Left kidney (tissue), 2 donors: Measurements from ENCODE around the gene HOXD8. TPM values are rescaled to one million over a fixed set of nuclear protein-coding genes. Genes with fewer than 3 reads are reported as not detected.

Experiments used
- DNase-seq: peaks from one replicate; pipeline ENCODE4 v3.0.0-alpha.2; 2013
- polyA plus RNA-seq: library from polyadenylated mRNA; unstranded; fragments of 120-200 nt; gene quantifications from one replicate; pipeline ENCODE4 v1.2.1, GENCODE V29; 2013; ENCODE audit not compliant: insufficient read length

HOXD8 gene
- polyA plus RNA-seq, 1 donor = 170 TPM

DNA sequence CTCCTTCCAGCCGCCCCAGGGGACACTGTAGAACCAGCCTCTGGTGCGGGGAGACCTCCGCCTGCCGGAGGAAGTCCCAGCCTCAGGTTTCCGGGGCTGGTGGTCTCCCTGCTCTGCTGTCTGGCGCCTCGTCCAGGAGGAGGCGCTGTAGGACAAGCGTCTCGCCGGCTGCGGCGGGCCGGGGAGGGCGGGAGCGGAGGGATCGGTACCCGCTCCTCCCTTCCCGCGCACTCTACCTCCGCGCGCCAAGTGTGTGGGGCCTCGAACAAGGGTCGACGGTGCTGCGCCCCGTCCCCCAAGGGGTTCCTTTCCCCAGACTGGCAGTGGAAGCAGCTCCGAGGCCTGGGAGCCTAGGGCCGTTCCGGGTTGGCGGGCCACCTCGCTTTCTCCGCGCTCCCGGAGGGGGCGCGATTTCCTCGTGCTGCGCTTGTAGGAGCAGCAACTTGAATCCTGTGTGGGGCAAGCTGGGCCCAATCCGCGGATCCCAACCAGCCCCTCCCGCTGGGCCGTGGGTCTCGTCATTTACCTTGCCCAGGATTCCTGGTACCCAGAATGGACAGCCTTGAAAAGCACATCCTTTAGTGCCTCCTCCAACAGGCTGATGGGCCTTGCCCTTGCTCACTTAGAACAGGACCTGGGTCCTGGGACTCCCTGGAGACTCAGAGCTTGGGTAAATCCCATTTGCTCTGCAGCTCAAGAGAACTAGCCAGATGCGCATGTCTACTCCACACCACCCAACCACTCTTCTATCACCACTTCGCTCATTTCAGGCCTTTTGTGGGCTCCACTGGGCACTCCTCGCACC, 11.2 kb downstream of the HOXD8 start:
- no peak for DNase-seq

GRCh38 chr2:176142281-176142680, 12.8 kb downstream of the HOXD8 start:
- DNase-seq = no peak

DNA sequence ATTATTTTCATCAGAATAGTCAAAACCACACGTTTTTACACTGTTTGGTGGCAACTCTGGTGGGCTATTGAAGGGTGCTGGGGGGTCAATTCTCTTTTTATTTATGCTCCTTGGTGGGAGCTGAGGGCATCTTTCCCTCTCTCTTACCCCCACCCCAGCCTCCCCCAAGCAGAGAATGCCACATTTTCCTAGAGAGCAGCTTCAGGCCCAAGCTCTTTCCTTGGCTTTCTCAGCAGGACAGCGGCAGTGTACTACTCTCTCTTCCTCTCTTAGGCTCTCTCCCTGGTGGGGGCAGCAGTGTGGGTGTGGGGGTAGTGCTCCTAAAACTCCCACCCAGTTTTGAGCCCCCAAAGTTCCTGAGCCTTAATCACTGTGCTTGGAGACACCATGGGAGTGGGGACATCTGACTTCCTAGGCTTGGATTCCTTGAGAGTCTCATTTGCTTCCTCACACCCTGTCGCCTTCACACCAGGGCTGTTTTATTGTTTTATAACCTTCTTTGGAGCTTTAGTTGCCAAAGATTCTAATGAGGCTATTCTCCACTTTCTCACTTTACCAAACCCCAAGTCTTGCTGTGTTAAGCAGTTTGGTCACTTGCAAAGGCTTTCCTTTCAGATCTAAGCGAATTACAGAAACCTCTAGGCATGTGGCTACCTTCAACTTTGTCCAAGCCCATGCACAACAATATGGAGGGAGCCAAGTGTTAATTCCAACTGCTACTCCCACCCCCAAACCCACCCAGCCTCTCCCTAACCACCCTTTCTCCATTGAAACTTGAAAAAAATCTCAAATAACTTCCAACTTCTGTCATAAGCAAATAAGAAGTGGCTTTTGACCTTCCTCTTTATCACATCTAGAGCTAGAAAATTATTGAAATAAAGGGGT, 15.8 kb downstream of the HOXD8 start:
- no peak for DNase-seq

GRCh38 chr2:176146101-176146500, 16.6 kb downstream of the HOXD8 start:
- DNase-seq = no peak

GRCh38 chr2:176146645-176147044, 17.1 kb downstream of the HOXD8 start:
- DNase-seq = no peak

- no peak for DNase-seq
Observed at GRCh38 chr2:176147210-176147799, 17.8 kb downstream of the HOXD8 start.

DNA sequence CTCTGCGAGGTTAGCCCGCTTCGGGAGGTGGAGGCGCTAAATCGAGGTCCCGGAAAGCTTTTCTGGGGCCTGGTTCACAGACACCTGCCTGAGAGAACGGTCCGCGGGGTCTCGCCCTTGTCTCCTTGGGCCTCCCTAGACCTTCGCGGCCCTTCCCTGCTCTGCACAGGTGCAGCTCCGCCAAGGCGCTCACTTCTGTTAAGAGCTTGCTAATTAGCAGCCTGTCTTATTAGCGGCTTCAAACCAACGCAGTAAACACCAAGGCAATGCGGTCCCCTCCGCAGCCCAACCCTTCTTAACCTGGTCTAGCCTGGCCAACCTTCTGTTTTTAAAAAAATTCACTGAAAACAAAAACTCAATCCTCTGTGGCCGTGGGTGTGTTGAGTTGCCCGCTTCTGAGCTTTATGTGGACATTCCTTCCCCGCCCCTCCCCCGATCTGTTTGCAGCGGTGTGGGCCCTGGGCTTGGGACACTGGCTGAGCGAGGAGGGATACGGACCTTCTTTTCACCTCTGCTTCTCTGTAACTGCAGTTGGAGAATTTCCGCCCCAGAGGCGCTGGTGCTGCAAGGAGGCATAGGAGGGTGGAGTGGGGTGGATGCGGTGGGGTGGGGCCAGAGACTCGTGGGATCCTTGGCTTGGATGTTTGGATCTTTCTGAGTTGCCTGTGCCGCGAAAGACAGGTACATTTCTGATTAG, 18.4 kb downstream of the HOXD8 start:
- no peak for DNase-seq

- DNase-seq = no peak
Observed at GRCh38 chr2:176148751-176149421, 19.4 kb downstream of the HOXD8 start.

DNA sequence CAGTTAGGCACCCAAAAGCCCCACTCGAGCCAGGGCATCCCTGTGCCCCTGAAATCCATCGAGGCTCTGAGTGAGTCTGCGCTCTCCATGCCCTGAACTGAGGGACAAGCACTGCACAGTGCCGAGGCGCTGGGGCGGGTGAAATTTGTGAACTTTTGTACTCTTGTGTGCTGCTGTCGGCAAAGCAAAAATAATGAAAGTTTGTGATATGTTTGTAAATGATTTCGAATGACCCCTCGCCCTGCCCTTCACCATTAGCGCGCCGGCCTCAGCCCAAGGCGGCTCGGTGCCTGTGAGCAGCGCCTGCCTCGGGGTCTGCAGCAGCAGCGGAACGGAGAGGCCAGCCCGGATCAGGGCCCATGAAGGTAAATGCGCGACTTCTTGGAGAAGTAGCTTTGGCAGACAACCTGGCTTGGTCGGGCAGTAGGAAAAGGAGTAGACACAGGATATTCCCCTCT, 20.0 kb downstream of the HOXD8 start:
- no peak for DNase-seq

DNA sequence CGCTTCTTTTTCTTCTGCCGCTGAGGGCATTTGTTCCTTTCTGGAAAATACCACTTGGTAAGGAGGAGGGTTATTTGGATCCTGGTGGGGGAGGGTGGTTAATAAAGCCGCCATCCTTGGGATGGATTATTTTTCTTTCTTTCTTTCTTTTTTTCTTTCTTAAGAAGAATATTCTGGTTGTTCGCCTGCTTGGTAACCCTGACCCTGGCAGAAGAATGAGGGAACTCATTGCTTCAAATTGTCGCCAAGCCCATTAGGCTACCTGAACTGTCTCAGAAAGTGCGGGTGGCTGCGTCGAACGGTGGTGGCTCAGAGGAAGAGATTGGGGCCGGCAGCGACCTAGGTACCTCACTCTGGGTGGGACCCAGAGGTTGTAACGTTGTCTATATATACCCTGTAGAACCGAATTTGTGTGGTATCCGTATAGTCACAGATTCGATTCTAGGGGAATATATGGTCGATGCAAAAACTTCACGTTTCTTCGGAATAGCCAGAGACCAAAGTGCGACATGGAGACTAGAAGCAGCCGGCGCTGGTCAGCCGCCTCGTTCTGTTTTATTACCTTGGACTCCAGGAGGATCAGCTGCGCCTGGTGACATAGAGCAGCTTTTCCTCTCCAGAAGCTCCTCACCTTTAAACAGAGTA, 20.6 kb downstream of the HOXD8 start:
- DNase-seq = no peak

DNA sequence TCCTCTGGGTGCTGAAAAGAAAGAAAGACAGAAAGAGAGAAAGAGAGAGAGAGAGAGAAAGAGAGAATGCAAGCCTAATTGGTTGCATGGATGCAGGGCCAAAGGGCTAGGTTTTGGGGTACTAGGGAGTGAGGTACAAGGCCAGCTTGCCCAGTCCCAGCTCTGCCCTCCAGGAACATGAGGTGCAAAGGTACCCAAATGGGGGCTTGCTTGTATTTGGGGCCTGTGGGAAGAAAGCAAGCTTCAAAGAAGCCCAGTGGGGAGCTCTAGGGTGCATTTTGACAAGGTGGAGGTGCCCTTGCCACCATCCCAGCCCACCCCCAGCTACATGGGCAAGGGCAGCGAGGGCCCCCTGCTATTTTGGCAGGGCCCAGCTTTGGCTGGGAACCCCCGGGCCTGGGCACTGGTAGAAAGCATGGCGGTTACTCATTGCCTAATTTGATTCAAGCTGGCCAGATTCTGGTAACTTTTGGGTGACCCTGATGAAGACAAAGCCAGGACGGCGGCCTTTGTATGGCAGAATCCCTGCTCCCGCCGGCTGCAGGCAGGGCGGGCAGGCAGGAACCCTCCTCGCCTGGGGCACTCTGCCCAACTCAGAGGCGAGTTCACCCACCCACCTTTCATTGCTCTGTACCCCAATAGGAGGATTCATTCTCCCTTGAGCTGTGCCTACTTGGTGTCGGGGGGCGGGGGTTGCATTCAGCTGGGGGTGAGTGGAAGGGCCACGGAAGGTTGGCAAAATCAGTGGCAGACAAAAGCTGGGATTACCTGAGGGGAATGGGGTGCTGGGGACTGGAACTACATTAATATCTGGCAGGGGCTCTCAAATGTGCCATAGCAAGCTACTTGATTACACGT, 21.3 kb downstream of the HOXD8 start:
- DNase-seq = no peak

DNA sequence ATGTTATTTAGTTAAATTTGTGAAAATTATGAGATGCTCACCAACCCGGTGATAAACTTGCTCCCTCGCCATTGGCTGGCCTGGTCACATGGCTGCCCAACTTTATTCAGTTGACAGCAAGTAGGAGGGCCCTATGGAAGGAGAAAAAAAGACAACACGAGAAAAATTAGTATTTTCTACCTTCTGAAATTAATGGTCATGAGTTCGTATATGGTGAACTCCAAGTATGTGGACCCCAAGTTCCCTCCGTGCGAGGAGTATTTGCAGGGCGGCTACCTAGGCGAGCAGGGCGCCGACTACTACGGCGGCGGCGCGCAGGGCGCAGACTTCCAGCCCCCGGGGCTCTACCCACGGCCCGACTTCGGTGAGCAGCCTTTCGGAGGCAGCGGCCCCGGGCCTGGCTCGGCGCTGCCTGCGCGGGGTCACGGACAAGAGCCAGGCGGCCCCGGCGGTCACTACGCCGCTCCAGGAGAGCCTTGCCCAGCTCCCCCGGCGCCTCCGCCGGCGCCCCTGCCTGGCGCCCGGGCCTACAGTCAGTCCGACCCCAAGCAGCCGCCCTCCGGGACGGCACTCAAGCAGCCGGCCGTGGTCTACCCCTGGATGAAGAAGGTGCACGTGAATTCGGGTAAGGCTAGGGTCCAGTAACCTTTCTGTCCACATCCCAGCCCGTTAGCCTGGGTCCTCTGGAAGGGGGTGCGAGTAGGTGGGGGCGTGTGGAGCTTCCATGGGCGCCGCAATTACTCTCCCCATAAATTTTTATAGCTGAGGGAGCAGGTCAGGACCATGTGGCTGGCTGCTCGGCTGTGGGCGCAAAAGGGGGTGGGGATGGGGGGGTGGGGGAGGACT, 22.2 kb downstream of the HOXD8 start, which contains the start of gene HOXD4:
HOXD4 (plus strand) TSS at position 109 of the 846 bp plus-strand sequence; CDS start at position 193, 84 bp downstream.
- DNase-seq = no peak

DNA sequence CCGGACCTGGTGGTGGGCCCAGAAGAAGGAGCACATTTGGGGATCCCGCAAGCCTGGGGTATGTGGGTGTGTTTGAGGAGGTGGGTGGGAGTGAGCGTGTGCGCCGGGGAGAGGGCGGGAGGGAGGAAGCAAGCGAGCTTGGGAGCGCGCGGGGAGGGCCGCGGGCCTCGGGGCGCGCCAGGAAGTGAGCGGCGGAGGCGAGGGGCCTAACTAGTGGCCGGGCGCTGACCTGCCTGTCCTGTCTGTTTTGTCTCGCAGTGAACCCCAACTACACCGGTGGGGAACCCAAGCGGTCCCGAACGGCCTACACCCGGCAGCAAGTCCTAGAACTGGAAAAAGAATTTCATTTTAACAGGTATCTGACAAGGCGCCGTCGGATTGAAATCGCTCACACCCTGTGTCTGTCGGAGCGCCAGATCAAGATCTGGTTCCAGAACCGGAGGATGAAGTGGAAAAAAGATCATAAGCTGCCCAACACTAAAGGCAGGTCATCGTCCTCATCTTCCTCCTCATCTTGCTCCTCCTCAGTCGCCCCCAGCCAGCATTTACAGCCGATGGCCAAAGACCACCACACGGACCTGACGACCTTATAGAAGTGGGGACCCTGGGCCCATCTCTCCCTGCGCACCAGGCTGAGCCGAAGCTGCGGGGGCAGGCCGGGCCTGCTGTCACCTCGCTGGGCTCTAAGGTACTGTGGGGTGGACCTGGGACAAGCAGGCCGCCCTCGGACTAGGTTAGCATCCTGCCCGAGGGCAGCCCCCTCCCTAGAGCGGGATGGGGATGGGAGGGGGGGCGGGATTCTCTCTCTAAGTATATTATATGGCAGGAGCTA, 23.1 kb downstream of the HOXD8 start:
- no peak for DNase-seq

GRCh38 chr2:176154576-176155252, 25.2 kb downstream of the HOXD8 start:
- no peak for DNase-seq

- DNase-seq = no peak
Observed at GRCh38 chr2:176155356-176156044, 26.0 kb downstream of the HOXD8 start.

DNA sequence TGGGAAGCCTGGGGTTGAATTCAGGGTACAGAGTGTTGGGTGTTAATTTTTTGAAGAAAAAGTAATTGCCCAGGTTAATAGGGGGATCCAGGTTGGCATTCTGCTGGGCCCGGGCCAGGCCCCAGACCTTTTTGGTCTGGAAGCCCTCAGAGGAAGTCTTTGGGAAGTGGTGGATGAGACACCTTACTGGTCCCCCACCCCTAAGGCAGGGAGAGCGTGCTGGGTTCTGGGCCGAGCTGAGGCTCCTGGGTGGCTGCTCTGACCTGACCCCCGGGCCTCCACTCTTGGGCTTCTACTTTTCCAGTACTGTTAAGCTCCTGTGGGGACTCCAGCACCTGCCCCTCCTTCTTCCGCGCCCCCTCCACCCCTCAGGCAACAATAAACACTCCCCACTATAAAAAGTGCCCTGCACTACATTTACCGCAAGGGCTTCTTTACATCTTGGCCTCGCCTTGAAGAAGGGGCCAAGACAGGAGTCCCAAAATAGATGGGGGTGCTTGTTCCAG, 26.8 kb downstream of the HOXD8 start:
- no peak for DNase-seq
